ENCODE measurements around the gene LCE4A. TPM values are rescaled to one million over a fixed set of nuclear protein-coding genes. Genes with fewer than 3 reads are reported as not detected.

Gene LCE4A
- total RNA-seq, 4 donors from 2014 or later = not detected

DNA sequence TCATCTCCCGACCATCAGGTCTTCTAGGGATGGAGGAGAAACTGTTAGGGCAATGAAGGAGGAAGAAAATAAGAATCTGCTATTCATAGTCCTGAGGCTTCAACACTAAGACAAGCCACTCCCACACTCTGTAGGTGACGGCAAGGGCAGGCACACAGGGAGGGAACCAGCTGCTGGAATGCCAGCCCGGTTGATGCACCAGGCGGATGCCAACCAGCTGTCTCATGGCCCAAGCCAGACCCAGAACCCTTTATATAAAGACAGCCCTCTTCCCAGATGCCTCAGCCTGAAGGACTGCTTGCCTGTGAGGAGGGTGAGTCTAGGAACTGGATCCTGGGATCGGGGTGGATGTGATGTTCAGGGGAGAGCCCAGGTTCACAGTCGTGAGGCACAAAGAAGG is 49.8 kb downstream of the LCE4A start, which contains the start of gene KPRP:
TSS of gene KPRP (plus strand) at position 279 of the 400 bp plus-strand sequence. CDS start 1,564 bp downstream, outside the sequence.
- no peaks in the 10 kb centered on the region for H3K36me3 ChIP-seq
- H3K4me3 ChIP-seq = no peak within 1 kb of the TSS
- no peaks in the 10 kb centered on the region for H3K9me3 ChIP-seq
- no peak for DNase-seq (ENCODE audit: low spot score in 2 of 2)
- no peak within 1 kb of the TSS for H3K27ac ChIP-seq
- no peaks in the 10 kb centered on the region for H3K4me1 ChIP-seq
- H3K27me3 ChIP-seq = no peaks in the 10 kb centered on the region
- 69 to 82% methylated on average over 4 to 6 of the region's 6 CpGs for WGBS, 2 donors
- TF ChIP-seq POLR2A (IDR thresholded peaks at IDR 0.05) = no peak
- TF ChIP-seq EP300 (IDR thresholded peaks at IDR 0.05) = no peak
- TF ChIP-seq, protein P1, sequence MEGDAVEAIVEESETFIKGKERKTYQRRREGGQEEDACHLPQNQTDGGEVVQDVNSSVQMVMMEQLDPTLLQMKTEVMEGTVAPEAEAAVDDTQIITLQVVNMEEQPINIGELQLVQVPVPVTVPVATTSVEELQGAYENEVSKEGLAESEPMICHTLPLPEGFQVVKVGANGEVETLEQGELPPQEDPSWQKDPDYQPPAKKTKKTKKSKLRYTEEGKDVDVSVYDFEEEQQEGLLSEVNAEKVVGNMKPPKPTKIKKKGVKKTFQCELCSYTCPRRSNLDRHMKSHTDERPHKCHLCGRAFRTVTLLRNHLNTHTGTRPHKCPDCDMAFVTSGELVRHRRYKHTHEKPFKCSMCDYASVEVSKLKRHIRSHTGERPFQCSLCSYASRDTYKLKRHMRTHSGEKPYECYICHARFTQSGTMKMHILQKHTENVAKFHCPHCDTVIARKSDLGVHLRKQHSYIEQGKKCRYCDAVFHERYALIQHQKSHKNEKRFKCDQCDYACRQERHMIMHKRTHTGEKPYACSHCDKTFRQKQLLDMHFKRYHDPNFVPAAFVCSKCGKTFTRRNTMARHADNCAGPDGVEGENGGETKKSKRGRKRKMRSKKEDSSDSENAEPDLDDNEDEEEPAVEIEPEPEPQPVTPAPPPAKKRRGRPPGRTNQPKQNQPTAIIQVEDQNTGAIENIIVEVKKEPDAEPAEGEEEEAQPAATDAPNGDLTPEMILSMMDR (IDR thresholded peaks at IDR 0.05) = no peak

DNA sequence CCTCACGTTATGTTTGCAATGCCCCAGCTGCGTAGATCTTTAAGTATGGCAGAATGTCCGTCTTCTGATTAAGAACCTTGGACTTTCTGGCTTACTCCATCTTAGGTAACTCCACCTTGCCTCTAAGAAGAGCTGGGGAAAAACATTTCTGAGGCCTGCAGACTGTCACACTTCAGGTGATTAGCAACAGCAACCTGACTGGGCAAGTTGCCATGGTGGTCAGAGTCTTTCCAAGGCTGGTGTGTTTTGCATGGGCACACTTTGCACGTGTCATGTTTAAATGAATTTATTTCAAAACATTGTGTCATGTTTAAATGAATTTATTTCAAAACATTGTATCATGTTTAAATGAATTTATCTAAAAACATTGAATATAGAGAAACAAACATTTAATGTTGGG is 50.7 kb downstream of the LCE4A start:
- TF ChIP-seq POLR2A (IDR thresholded peaks at IDR 0.05) (no peak), EP300 (IDR thresholded peaks at IDR 0.05) (no peak)
- TF ChIP-seq, protein P1 (IDR thresholded peaks at IDR 0.05) = no peak
- WGBS, 2 donors = 76 to 88% methylated on average over 4 of the region's 4 CpGs

More for the DNA sequence above, 50.7 kb downstream of the LCE4A start:
- no peak overlapping the region for H3K27ac ChIP-seq
- no peaks in the 10 kb centered on the region for H3K36me3 ChIP-seq
- H3K27me3 ChIP-seq = no peaks in the 10 kb centered on the region
- H3K4me1 ChIP-seq = no peaks in the 10 kb centered on the region
- H3K4me3 ChIP-seq = no peak overlapping the region
- no peak for DNase-seq (ENCODE audit: low spot score in 2 of 2)
- H3K9me3 ChIP-seq = no peaks in the 10 kb centered on the region

Other genes with a start within 250 kb of the LCE4A start
- gene LCE5A, start 197.4 kb upstream of the LCE4A start, total RNA-seq = not detected
- not detected for gene CRCT1, start 193.7 kb upstream of the LCE4A start, total RNA-seq
- gene LCE3E, start 141.4 kb upstream of the LCE4A start, total RNA-seq = not detected
- not detected for gene LCE3D, start 127.6 kb upstream of the LCE4A start, total RNA-seq
- not detected for gene LCE3C, start 107.9 kb upstream of the LCE4A start, total RNA-seq
- not detected for gene LCE3B, start 94.3 kb upstream of the LCE4A start, total RNA-seq
- gene LCE3A, start 85.1 kb upstream of the LCE4A start, total RNA-seq = not detected
- gene LCE2D, start 44.8 kb upstream of the LCE4A start, total RNA-seq = not detected
- gene LCE2C, start 32.9 kb upstream of the LCE4A start, total RNA-seq = not detected
- not detected for gene LCE2B, start 22.0 kb upstream of the LCE4A start, total RNA-seq
- gene LCE2A, start 9.8 kb upstream of the LCE4A start, total RNA-seq = not detected
- not detected for gene KPRP, start 49.9 kb downstream of the LCE4A start, total RNA-seq
- gene LCE1F, start 67.0 kb downstream of the LCE4A start, total RNA-seq = not detected
- gene LCE1E, start 78.1 kb downstream of the LCE4A start, total RNA-seq = not detected
- gene LCE1D, start 88.6 kb downstream of the LCE4A start, total RNA-seq = not detected
- not detected for gene LCE1C, start 98.5 kb downstream of the LCE4A start, total RNA-seq
- not detected for gene LCE1B, start 103.8 kb downstream of the LCE4A start, total RNA-seq
- gene LCE1A, start 119.3 kb downstream of the LCE4A start, total RNA-seq = not detected
- not detected for gene LCE6A, start 134.7 kb downstream of the LCE4A start, total RNA-seq
- not detected for gene LCE7A, start 151.8 kb downstream of the LCE4A start, total RNA-seq
- gene SMCP, start 170.2 kb downstream of the LCE4A start, total RNA-seq = not detected
- gene IVL, start 200.4 kb downstream of the LCE4A start, total RNA-seq = not detected
- not detected for gene SPRR5, start 239.0 kb downstream of the LCE4A start, total RNA-seq

All from tibial nerve (tissue), 4 donors.